HepG2 (cell line): ENCODE results near the gene THADA. TPM values are rescaled to one million over a fixed set of nuclear protein-coding genes. Genes with fewer than 3 reads are reported as not detected.

Experiments
- BORCS8-MEF2B ChIP-seq: sonication (generic); formaldehyde crosslinking; IDR thresholded peaks from 2 replicates; pipeline ENCODE4 v1.8.0; 2022; ENCODE audit warnings: mild to moderate bottlenecking, missing genetic modification reagents
- CCAR2 ChIP-seq: fragments of 200-400 bp; formaldehyde crosslinking; optimal IDR thresholded peaks from 2 replicates; pipeline ENCODE3; 2018; ENCODE audit warnings: low read depth, mild to moderate bottlenecking, low read length, moderate library complexity
- GATAD2A ChIP-seq: IDR thresholded peaks from 2 replicates; pipeline ENCODE4 v1.6.1; 2016
- HNF1A ChIP-seq, 2 experiments: sonication (generic) in 1 of 2; formaldehyde crosslinking in 1 of 2; IDR thresholded peaks; 2 replicates each; pipeline versions ENCODE4 v1.4.0 to v1.6.1; 2016 to 2020; ENCODE audit warnings: borderline replicate concordance in 1 of 2, low read depth in 1 of 2, mild to moderate bottlenecking in 1 of 2, missing genetic modification reagents in 1 of 2
- KLF9 ChIP-seq: IDR thresholded peaks from 2 replicates; pipeline ENCODE4 v1.6.1; 2016; ENCODE audit warnings: low read depth
- LRRFIP1 ChIP-seq: sonication (generic); formaldehyde crosslinking; conservative IDR thresholded peaks from 2 replicates; pipeline ENCODE4 v1.4.0; 2020; ENCODE audit warnings: missing genetic modification reagents
- NCOA5 ChIP-seq: sonication (generic); formaldehyde crosslinking; IDR thresholded peaks from 2 replicates; pipeline ENCODE4 v1.4.0; 2020; ENCODE audit warnings: missing genetic modification reagents
- TSC22D2 ChIP-seq: sonication (generic); formaldehyde crosslinking; IDR thresholded peaks from 2 replicates; pipeline ENCODE4 v1.5.1; 2020; ENCODE audit warnings: missing genetic modification reagents, mild to moderate bottlenecking, borderline replicate concordance
- ZBTB38 ChIP-seq: sonication (generic); formaldehyde crosslinking; IDR thresholded peaks from 2 replicates; pipeline ENCODE4 v1.5.1; 2020; ENCODE audit warnings: mild to moderate bottlenecking, missing genetic modification reagents
- ZNF350 ChIP-seq: sonication (generic); formaldehyde crosslinking; IDR thresholded peaks from 2 replicates; pipeline ENCODE4 v1.4.0; 2020; ENCODE audit warnings: mild to moderate bottlenecking, low read depth, missing genetic modification reagents, borderline replicate concordance
- ZNF407 ChIP-seq: sonication (generic); formaldehyde crosslinking; IDR thresholded peaks from one replicate; pipeline ENCODE4 v1.5.1; 2020; ENCODE audit warnings: mild to moderate bottlenecking, missing genetic modification reagents; ENCODE audit errors: not compliant biosample characterization
- ZNF572 ChIP-seq: sonication (generic); formaldehyde crosslinking; IDR thresholded peaks from 2 replicates; pipeline ENCODE4 v1.5.1; 2020; ENCODE audit warnings: mild to moderate bottlenecking, missing genetic modification reagents
- ZNF780A ChIP-seq: sonication (generic); formaldehyde crosslinking; IDR thresholded peaks from 2 replicates; pipeline ENCODE4 v1.8.0; 2022; ENCODE audit warnings: mild to moderate bottlenecking, missing genetic modification reagents, moderate library complexity
- polyA plus RNA-seq, 8 experiments: library from polyadenylated mRNA; depleted of rRNA in 3 of 8; stranded (reverse) in 7 of 8; unstranded in 1 of 8; fragments of >200 nt; fragmentation: Illumina TruSeq in 4 of 8; extraction: Trizol in 4 of 8; gene quantifications; 2 replicates each; pipeline versions ENCODE4 v1.2.1 to v1.2.3, GENCODE V29; 2011 to 2016; ENCODE audit warnings: low read depth in 4 of 8, missing spikeins in 1 of 8, mixed read lengths in 1 of 8; ENCODE audit not compliant: insufficient read depth in 1 of 8
- total RNA-seq, 5 experiments: library from RNA; depleted of rRNA; stranded (reverse); fragments of >200 nt; fragmentation: Illumina TruSeq; extraction: Trizol; gene quantifications; 2 replicates each; pipeline ENCODE4 v1.2.3, GENCODE V29; 2016; ENCODE audit warnings: low read depth in 1 of 5

Gene THADA
- total and polyA plus RNA-seq, 2 of the 13 experiments (the other 11 are each of a cell fraction or from before 2014, with no cell fraction given), result 12.7 to 21.7 TPM

- TF ChIP-seq NCOA5 (CRISPR knock-in tag) (0 out of 2 replicates have a peak, but pooled peaks have one; percentile 18), LRRFIP1 (CRISPR knock-in tag) (no peak), KLF9 (CRISPR knock-in tag) (peak; percentile 61; the same call in 1 of the 2 replicates), ZBTB38 (no peak), TSC22D2 (CRISPR knock-in tag) (no peak; the same call in 1 of the 2 replicates), CCAR2 (no peak), BORCS8-MEF2B (peak; percentile 61; the same call in 1 of the 2 replicates), GATAD2A (CRISPR knock-in tag) (peak; percentile 99), ZNF350 (CRISPR knock-in tag) (no peak; the same call in 1 of the 2 replicates), HNF1A (IDR thresholded peaks at IDR 0.05; ENCODE audit: low read depth) (peak; percentile 97), HNF1A (CRISPR knock-in tag; IDR thresholded peaks at IDR 0.05; ENCODE audit: borderline replicate concordance) (peak; percentile 97; the same call in 1 of the 2 replicates), ZNF780A (CRISPR knock-in tag) (no peak), ZNF407 (CRISPR knock-in tag) (no peak), ZNF572 (CRISPR knock-in tag) (no peak)
Observed at GRCh38 chr2:43375746-43376522, 219.9 kb downstream of the THADA start (continued).
